Central memory CD4-positive, alpha-beta T cell (primary cell): ENCODE measurements around the gene ZBTB43.

ENCODE experiments used
- DNase-seq: peaks from one replicate; pipeline ENCODE4 v3.0.0; 2022

The ZBTB43 gene

GRCh38 chr9:126832440-126832839 is 27.6 kb downstream of the ZBTB43 start:
- DNase-seq, result no peak

GRCh38 chr9:126833020-126833419 is 28.2 kb downstream of the ZBTB43 start:
- no peak for DNase-seq

- no peak for DNase-seq
Measured at GRCh38 chr9:126833710-126834345, 29.0 kb downstream of the ZBTB43 start.

GRCh38 chr9:126834672-126835071 is 29.8 kb downstream of the ZBTB43 start:
- no peak for DNase-seq

- no peak for DNase-seq
Measured at GRCh38 chr9:126836216-126836615, 31.4 kb downstream of the ZBTB43 start.

GRCh38 chr9:126838055-126838811 is 33.4 kb downstream of the ZBTB43 start:
- DNase-seq, result no peak

GRCh38 chr9:126838895-126839294 is 34.1 kb downstream of the ZBTB43 start:
- DNase-seq, result no peak

GRCh38 chr9:126839301-126839700 is 34.5 kb downstream of the ZBTB43 start:
- no peak for DNase-seq

- no peak for DNase-seq
Measured at GRCh38 chr9:126842220-126842842, 37.5 kb downstream of the ZBTB43 start.

GRCh38 chr9:126842977-126843799 is 38.3 kb downstream of the ZBTB43 start:
- no peak for DNase-seq

- DNase-seq, result no peak
Measured at GRCh38 chr9:126844085-126844484, 39.2 kb downstream of the ZBTB43 start.

GRCh38 chr9:126847051-126847450 is 42.2 kb downstream of the ZBTB43 start:
- DNase-seq, result no peak

GRCh38 chr9:126849591-126850225 is 44.9 kb downstream of the ZBTB43 start:
- no peak for DNase-seq

GRCh38 chr9:126851286-126851880 is 46.5 kb downstream of the ZBTB43 start:
- DNase-seq, result no peak

- no peak for DNase-seq
Measured at GRCh38 chr9:126852086-126852688, 47.3 kb downstream of the ZBTB43 start.

GRCh38 chr9:126853667-126854066 is 48.8 kb downstream of the ZBTB43 start:
- DNase-seq, result no peak

GRCh38 chr9:126854734-126855133 is 49.9 kb downstream of the ZBTB43 start:
- DNase-seq, result no peak

- no peak for DNase-seq
Measured at GRCh38 chr9:126856326-126856877, 51.6 kb downstream of the ZBTB43 start.

GRCh38 chr9:126857261-126857960 is 52.6 kb downstream of the ZBTB43 start:
- no peak for DNase-seq

- DNase-seq, result no peak
Measured at GRCh38 chr9:126859111-126859510, 54.3 kb downstream of the ZBTB43 start.
